ENCODE results near the gene TMEM212.
"Not testable (repeated sequence)": the region's sequence is repeated elsewhere in the genome, so short reads cannot be mapped to it uniquely, and the experiment has no call there.

TMEM212 gene

DNA sequence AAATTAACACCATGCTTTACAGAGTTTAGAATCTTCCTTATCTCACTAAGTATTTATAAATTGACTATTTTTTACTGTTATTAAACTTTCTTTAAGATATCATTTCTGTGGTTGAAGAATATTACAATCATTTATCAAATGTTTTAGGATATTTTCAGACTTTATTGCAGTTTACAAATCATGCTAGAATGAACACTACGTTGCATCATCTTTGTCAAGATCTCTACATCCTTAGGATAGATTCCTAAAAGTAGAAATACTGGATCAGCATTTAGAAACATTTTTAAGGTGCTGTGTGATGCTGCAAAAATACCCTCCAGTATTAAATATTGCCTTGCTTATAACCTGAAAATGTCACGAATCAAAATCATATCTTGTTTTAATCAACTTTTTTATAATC, 30.3 kb upstream of the TMEM212 start:
- H3K4me3 ChIP-seq (replicated peaks; ENCODE audit: low read depth, low read length) = no peak overlapping the region
- no peak for TF ChIP-seq CTCF (IDR thresholded peaks at IDR 0.05; ENCODE audit: low read depth, low read length, missing control alignments)
- no peak for DNase-seq (ENCODE audit: extremely low read depth, low read depth)

GRCh38 chr3:171813278-171813896, 29.8 kb upstream of the TMEM212 start:
- H3K4me3 ChIP-seq (replicated peaks; ENCODE audit: low read depth, low read length) = no peak overlapping the region
- TF ChIP-seq CTCF (IDR thresholded peaks at IDR 0.05; ENCODE audit: low read depth, low read length, missing control alignments) = no peak
- no peak for DNase-seq (ENCODE audit: extremely low read depth, low read depth)

DNA sequence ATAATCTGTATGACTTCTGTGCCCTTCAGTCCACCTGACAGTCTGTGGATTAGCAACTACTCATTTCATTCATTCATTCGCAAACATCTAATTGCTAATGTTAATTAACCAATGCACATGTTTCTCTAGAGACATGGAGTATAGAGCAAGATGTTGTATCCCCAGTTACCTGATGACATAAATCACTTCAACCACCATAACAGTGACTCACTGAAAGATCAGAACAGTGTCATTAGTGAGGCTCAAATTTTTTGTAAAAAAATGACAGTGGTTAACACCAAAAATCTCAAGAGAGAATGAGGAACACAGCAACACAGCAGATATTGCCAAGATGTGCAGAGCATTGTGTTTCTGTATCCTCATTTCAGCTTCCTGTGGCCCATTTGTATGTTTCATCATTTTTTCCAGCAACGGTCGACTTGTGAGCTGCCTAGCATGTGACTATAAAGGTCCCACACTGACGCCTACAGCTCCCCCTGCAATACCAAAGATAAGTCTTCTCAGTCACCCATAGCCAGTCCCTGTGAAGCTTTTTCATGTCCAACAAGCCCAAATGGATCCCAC, 29.2 kb upstream of the TMEM212 start:
- no peak for TF ChIP-seq CTCF (IDR thresholded peaks at IDR 0.05; ENCODE audit: low read depth, low read length, missing control alignments)
- DNase-seq (ENCODE audit: extremely low read depth, low read depth) = no peak

DNA sequence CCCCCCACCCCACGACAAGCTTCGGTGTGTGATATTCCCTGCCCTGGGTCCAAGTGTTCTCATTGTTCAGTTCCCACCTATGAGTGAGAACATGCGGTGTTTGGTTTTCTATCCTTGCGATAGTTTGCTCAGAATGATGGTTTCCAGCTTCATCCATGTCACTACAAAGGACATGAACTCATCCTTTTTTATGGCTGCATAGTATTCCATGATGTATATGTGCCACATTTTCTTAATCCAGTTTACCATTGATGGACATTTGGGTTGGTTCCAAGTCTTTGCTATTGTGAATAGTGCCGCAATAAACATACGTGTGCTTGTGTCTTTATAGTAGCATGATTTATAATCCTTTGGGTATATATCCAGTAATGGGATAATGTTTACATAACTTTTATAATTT, 28.5 kb upstream of the TMEM212 start:
- not testable (repeated sequence) for DNase-seq (ENCODE audit: extremely low read depth, low read depth); H3K4me3 ChIP-seq (replicated peaks; ENCODE audit: low read depth, low read length)

More for the DNA sequence above, 29.2 kb upstream of the TMEM212 start:
- H3K4me3 ChIP-seq (replicated peaks; ENCODE audit: low read depth, low read length) = no peak overlapping the region

GRCh38 chr3:171815973-171816595, 27.1 kb upstream of the TMEM212 start:
- no peak overlapping the region for H3K4me3 ChIP-seq (replicated peaks; ENCODE audit: low read depth, low read length)
- DNase-seq (ENCODE audit: extremely low read depth, low read depth) = no peak
- TF ChIP-seq CTCF (IDR thresholded peaks at IDR 0.05; ENCODE audit: low read depth, low read length, missing control alignments) = no peak

DNA sequence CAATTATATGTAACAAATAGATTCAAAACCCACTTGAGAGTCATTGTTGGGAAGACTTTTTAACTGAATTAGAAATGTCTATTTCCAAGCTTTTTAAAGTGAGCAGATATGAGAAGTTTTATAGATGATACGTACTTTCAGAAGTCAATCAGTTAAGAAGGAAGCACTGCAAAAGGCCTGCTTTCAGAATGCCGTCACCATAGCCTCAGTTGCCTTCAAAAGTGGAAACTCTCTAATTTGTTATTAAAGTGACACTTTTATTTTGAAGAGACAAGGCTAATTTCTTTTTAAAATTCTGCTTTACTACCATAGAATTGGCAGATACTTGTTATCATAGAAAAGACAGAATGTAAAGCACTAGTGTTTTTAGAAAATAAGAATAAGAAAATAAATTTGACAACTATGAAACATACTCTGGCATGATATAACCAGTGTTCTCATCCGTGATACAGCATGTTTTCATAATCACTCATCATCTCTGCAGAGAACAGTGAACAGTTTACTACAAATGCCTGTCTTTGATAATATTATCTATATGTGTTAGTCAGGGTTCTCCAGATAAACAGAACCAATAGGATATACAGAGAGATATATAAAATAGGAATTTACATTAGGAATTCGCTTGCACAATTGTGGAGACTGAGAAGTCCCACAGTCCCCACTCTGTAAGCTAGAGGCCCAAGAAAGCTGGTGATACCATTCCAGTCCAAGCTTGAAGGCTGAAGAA, 25.9 kb upstream of the TMEM212 start:
- no peak for TF ChIP-seq CTCF (IDR thresholded peaks at IDR 0.05; ENCODE audit: low read depth, low read length, missing control alignments)
- H3K4me3 ChIP-seq (replicated peaks; ENCODE audit: low read depth, low read length) = no peak overlapping the region
- no peak for DNase-seq (ENCODE audit: extremely low read depth, low read depth)

DNA sequence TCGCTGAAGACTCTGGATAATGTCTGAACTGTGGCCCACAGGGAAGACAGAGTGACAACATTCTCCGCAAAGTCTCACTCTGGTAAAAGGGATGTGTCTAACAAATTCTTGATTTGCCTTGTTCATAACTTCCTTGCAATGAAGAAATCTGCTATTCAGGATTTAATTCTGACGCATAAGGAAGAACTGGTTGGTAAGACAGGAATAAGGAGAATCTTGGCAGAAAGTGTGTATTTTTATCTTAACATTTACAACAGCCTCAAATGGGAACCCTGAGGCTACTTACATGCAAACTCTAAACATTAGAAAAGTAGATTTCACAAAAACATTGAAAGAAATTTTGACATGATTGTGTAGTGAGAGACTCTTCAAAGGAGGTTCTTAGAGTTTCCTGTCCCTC, 22.1 kb upstream of the TMEM212 start:
- no peak overlapping the region for H3K4me3 ChIP-seq (replicated peaks; ENCODE audit: low read depth, low read length)
- TF ChIP-seq CTCF (IDR thresholded peaks at IDR 0.05; ENCODE audit: low read depth, low read length, missing control alignments) = no peak
- no peak for DNase-seq (ENCODE audit: extremely low read depth, low read depth)
